NCI-H128 (cell line): ENCODE measurements around the gene OR2T27.
"Not testable (repeated sequence)": the region's sequence is repeated elsewhere in the genome, so short reads cannot be mapped to it uniquely, and the experiment has no call there.

ENCODE experiments used
- DNase-seq: peaks from one replicate; lab custom pipeline; 2025; ENCODE audit not compliant: unreplicated experiment; lab: John Stamatoyannopoulos, UW

OR2T27 gene

DNA sequence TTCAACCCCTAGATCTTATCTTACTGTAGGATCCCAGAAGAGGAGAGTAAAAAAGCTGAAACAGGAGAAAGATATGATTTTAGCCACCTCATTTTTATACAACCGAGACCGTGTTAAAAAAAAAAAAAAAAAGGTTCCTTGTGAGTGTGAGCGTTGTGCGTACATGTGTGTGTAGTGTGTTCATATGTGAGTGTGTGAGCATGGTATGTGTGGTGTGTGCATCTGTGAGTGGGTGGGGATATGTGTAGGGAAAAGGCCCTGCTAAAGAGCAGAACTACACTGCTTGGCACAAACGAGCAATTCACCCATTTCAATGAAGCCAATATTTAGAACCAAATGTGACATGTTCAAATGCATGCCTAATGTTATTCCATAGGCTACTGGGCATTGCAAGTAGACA, 13.7 kb downstream of the OR2T27 start:
- not testable (repeated sequence) for DNase-seq

DNA sequence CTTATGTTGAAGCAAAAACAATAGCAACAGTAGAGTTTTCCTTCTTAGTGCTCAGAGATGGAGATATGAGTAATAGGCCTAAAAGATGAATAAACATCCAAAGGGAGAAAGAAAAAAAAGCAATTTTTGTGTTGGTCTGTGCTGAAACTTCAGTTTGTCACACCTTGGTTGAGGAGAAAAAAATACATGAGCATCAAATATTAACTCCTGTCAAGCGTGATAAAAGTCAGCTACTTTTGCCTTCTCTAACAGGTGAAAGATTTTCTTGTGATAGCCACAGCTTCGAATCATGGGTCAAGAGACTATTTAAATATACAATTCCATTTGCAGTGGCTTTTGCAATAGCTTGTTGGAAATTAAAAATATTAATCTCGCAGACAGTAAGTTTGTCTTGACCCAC, 14.4 kb downstream of the OR2T27 start:
- DNase-seq, result not testable (repeated sequence)

DNA sequence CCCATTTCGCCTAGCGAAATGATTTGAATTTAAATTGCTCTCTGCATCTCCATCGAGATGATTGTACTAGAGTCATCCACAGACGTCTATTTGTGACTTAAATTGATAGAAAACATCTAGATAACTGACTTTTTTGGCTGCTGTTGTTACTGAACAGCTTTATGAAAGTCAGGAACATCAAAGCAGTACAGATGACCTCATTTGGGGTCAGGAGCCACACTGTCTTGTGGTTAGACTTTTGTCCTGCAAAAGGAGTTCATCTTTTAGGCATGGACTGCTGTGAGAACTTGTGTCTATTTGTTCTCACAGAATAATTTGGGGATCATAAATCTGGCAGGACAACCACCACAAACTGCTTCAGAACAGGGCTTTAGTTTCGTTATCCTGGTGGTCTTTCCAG, 15.7 kb downstream of the OR2T27 start:
- not testable (repeated sequence) for DNase-seq

DNA sequence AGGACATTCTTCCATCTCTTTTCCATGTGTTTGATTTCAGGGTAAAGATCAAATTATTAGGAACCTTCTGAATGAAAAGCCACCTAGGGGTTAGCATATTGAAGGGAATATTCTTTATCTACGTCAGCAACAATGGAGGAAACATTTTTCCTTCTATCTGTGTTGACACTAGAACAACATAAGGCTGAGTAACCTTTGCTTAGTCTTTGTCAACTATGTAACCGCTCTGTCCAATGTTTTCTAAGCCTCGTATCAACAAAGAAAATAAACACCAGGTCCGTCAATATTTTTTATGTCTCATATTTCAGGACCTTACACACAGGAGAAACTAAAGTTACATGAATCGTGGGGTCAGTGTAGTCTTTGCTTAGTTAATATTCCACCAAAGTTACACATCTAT, 18.7 kb downstream of the OR2T27 start:
- DNase-seq, result not testable (repeated sequence)

DNA sequence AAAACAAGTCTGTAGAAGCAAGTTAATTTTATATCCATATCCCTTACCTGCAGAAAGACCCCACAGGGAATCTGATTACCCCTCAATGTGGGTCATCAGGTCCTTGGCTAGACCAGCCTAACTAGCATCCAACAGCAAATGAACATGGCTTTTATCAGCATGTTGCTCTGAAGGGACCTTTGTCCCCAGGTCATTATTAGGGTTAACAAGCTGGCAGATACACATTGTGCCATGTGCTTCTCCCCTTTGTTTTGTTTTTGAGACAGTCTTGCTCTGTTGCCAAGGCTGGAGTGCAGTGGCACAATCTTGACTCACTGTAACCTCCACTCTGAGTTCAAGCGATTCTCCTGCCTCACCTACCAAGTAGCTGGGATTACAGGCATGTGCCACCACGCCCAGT, 20.3 kb downstream of the OR2T27 start, which contains the start of gene OR2T11:
Gene OR2T11 (minus strand): TSS at position 101 of the 400 bp plus-strand sequence. CDS start 7,963 bp downstream, outside the sequence.
- not testable (repeated sequence) for DNase-seq

DNA sequence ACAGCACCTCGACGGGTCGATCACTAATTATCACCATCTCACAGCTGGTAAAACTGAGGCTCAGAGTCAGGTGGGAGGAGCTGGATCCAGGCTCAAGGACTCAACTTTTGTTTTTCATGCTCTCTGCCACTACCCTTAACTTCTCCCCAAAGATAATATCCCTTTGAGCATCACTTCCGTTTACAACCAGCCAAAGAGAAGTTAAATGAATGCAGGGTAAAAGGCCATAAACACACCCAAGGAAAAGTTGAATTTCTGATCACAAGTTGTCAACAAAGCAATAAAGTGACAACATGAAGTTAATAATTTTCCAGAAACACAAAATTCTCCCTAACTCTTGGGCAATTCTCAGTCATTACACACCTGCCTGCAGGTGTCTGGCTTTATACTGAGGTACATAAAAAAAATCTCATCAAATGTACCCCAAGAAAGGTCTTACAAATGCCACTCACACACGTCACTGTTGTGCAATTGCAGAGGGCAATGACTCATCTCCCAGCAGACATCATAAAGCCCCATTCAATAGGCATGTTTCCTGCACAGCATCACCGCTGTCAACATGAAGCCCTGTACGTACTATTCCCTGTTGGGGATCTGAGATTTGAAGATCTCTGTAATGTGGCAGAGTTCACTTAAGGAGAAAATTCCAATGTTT, 23.8 kb downstream of the OR2T27 start:
- DNase-seq, result no peak

DNA sequence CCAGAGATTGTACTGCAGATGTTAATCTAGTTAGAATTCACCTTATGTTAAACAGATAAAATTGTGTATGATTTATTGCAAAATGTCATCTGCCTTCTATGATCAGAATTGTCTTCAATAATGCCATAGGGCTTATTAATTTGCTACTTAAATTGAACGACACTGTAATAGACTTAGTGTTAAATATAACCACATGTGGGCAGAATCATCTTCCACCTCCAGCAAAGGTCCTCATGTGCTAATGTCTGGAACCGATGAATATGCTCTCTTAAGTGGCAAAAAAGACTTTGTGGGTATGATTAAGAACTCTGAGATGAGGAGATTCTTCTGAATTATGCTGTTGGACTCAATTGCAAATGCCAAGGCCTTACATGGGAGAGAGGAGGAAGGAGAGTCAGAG, 24.8 kb downstream of the OR2T27 start:
- no peak for DNase-seq

DNA sequence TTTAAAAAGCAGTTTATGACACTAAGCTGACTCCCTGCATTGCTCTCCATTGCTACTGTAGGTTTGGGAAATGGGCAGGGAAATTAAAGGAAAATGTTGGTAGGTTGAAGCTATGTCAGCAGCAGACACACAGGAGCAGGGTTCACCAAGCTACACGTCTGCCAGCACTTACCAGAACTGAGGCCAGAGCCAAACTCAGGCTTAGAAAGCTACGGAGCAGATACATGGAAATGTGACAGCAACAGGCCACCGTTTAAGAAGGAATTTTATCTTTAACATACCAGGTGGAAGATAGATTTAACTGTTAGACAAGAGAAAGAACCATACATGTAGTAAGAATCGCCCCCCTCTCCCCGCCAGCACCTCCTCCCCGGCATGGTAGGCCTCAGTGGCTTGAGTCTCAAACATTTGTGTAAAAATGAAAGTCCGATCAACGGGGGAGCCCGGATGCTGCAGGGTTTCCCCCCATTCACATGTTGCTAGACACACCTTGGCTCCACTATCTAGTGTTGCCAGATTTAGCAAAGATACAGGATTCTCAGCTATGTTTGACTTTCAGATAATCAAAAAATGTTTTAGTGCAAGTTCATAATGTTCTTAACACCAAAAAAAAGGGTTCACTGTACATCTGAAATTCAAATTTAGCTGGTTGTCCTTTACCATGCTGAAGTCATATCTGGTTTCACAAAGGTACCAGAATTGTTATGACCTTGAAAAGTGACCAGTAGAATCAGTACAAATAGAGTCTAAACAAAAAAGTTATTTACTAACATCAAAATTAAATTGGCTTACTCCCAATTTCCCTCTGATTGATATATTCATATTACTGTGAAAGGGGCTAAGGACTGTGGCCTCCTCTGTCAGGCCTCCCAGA, 27.1 kb downstream of the OR2T27 start:
- no peak for DNase-seq

DNA sequence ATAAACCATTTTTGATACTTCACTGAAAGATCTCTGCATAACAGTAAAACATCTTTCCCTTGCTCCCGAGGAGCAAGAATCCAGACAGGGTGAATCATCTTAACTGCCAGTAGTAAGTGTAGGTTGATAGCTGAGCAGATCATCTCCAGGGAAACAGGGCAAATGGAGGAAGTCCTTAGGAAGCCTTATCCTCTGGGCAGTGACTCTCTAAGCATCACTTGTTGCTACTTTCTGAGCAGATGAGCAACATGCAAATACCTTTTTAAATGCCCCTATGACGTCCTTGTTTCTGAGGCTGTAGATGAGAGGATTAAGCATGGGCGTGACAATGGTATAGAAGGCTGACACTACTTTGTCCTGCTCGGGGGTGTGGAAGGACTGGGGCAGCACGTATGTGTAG, 29.4 kb downstream of the OR2T27 start:
- DNase-seq, result no peak

DNA sequence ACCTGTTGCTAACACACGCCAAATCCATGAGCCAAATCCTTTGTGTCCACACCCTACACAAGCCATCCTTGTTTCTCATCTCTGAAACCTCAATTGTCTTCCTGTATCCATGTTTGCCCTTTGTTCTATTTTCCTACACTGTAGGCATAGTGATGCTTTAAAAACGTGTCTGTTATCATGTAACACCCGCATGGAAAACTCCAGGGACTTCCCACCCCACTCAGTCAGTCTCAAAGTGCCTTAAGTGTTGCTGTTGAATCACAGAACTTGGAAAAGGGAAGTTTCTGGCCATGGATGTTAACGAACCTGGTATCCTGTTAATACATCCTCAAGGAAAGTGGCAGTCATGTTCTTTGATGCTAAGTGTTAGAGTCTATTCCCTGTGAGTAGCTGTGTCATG, 30.2 kb downstream of the OR2T27 start:
- DNase-seq, result no peak

DNA sequence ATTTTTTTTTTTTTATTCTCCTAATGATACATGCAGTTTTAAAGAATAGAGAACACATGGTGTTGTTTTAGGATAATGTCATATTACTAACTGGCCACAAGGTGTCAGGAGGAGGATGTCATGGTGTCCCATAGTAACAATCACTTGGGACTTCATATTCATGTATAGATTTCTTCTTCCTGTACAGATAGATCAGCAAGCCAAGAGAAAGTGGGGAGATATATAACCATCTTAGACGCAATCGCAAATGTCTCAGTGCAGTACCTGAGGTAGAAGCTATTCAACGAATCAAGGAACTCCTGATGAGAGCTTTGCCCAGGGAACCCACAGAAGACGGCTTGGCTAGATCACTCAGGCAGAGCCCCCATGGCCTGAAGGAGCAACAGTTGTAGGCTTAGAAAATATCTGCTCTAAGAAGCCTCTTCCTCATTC, 32.7 kb downstream of the OR2T27 start:
- no peak for DNase-seq

DNA sequence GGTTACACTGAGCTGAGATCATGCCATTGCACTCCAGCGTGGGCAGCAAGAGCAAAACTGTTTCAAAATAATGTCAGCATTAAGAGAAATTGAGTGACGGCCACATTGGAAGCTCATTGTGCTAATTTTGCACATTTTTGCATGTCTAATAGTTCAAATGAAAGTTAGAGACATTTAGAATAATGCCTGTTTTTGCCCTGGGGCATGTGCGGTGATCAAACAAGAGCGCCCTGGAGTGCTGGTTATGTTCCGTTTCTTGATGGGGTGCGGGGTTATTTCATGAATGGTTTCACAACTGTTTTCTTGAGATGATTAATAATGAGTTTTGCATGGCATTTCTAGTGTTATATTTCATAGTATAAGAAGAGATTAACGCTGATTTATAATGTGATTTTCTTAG, 33.6 kb downstream of the OR2T27 start:
- DNase-seq, result no peak

DNA sequence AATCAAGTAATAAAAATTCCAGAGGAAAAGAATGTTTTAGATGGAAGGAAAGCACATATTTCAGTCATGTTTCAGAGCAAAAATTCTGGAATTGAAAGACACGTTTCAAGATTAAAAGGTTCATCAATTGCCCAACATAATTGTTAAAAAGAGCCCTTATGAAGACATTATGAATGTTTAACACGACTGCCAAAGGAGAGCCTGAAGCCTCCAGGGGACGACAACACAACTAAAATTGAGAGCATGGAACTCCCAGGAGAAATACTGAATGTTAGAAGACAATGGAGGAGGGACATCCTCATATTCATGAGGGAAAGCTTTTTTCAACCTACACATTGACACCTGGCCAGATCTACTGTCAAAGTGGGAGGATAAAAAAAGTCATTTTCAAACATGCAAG, 36.5 kb downstream of the OR2T27 start:
- DNase-seq, result no peak

DNA sequence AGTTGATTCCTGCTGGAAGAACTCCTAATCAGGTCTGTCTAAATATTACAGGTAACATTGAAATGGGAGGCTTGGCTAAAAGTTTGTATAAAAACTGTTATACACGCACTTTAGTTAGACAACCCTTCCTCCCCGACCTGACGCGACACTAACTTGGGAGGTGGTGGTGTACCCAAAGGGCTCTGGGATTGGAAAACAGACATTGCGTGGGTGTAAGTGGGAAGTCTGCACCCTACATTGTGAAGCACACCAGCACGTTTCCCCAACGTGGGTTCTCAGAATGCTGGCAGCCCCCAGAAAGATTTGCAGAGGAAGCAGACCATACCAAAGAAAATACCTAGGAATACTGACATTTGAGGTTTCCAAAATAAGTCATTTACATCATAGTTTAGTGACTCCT, 37.2 kb downstream of the OR2T27 start:
- no peak for DNase-seq

DNA sequence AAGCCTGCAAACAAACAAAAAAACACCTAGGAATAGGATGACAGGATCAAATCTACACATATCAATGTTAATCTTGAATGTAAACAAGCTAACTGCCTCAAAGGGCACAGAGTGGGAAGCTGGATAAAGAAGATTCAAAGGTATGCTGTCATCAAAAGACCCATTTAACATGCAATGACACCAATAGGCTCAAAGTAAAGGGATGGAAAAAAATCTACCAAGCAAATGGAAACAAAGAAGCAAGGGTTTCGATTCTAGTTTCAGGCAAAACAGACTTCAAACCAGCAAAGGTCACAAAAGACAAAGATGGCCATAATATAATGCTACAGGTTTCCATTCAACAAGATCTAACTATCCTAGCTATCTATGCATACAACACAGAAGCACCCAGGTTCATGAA, 41.6 kb downstream of the OR2T27 start:
- no peak for DNase-seq

DNA sequence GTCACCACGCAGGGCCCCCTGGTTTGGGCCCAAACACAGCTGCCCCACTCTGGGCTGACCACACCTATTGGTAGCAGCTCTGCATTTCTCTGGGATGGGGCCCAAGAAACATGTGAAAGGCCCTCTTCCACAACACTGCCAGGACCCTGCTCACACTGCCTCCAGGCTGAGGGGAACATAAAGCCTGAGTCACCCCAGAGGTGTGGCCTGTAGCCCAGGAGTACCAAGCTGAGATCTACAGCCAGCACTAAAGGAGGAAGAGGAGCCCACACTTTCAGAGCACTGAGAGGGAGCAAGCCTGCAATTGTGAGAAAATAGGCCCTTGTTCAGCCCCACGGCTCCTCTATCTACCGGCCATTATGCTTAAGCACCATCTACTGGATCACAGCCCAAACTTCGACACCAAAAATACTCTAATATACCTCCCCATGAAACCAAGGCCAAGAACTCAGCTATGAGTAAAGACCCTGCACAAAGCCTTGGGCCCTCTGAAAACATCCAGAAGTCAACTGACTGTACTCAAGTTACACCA, 43.4 kb downstream of the OR2T27 start:
- no peak for DNase-seq

DNA sequence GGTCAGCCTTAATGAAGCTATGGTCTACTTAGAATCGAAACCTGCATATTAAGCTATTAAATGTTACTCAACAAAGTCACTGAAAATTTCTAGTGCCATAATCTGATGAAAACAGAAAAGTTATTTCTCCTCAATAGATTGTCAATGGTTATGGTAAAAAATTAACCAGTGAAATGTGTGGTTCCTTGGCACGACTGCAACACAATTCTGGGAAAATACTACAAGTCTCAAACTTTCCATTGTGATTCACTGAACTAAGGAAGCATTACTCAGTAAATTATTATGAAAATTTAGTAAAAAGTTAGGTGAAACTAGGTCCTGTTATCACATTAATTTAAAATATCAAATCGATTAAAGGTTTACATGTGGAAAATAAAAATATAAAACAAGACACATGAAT, 45.0 kb downstream of the OR2T27 start:
- no peak for DNase-seq
